H9 (cell line): ENCODE measurements around the gene TCF7L1. TPM values are rescaled to one million over a fixed set of nuclear protein-coding genes. Genes with fewer than 3 reads are reported as not detected.

Experiments
- DNase-seq: peaks from one replicate; pipeline ENCODE4 v3.0.0-alpha.2; 2017
- H2AFZ ChIP-seq: one replicate; pipeline ENCODE4 v1.6.1; 2013; ENCODE audit warnings: mild to moderate bottlenecking, low read length, control low read depth, moderate library complexity
- H2AK5ac ChIP-seq: 2 replicates; pipeline ENCODE4 v1.6.1; 2013; ENCODE audit warnings: low read length, control low read depth, mixed read lengths; ENCODE audit not compliant: insufficient read length
- H2BK120ac ChIP-seq: one replicate; pipeline ENCODE4 v1.6.1; 2013; ENCODE audit warnings: low read depth, mild to moderate bottlenecking, low read length, control low read depth, inconsistent platforms; ENCODE audit not compliant: poor library complexity, severe bottlenecking
- H2BK12ac ChIP-seq: 2 replicates; pipeline ENCODE4 v1.6.1; 2013; ENCODE audit warnings: low read length, control low read depth, mixed read lengths, low read depth; ENCODE audit not compliant: insufficient read length
- H2BK15ac ChIP-seq: 2 replicates; pipeline ENCODE4 v1.6.1; 2013; ENCODE audit warnings: low read depth, low read length, control low read depth
- H2BK20ac ChIP-seq: one replicate; pipeline ENCODE4 v1.6.1; 2013; ENCODE audit warnings: low read depth, mild to moderate bottlenecking, low read length, control low read depth, inconsistent platforms; ENCODE audit not compliant: poor library complexity, severe bottlenecking
- H2BK5ac ChIP-seq: 2 replicates; pipeline ENCODE4 v1.6.1; 2013; ENCODE audit warnings: low read length, control low read depth, mixed read lengths; ENCODE audit not compliant: insufficient read length
- H3K14ac ChIP-seq: 2 replicates; pipeline ENCODE4 v1.6.1; 2013; ENCODE audit warnings: low read length, control low read depth; ENCODE audit not compliant: insufficient read depth
- H3K18ac ChIP-seq: 2 replicates; pipeline ENCODE4 v1.6.1; 2013; ENCODE audit warnings: low read depth, mild to moderate bottlenecking, mixed read lengths, low read length, control low read depth; ENCODE audit not compliant: insufficient read length
- H3K23ac ChIP-seq: 2 replicates; pipeline ENCODE4 v1.6.1; 2013; ENCODE audit warnings: low read length, control low read depth, mixed read lengths, low read depth; ENCODE audit not compliant: insufficient read length
- H3K23me2 ChIP-seq: 2 replicates; pipeline ENCODE4 v1.6.1; 2013; ENCODE audit warnings: low read depth, mild to moderate bottlenecking, mixed read lengths, low read length, control low read depth; ENCODE audit not compliant: insufficient read length, poor library complexity, severe bottlenecking
- H3K27ac ChIP-seq: 2 replicates; pipeline ENCODE4 v1.5.1; 2013; ENCODE audit warnings: low read length, control low read depth, mixed read lengths, low read depth; ENCODE audit not compliant: insufficient read length
- H3K27me3 ChIP-seq: 2 replicates; pipeline ENCODE4 v1.6.1; 2013; ENCODE audit warnings: low read length, control low read depth, inconsistent platforms; ENCODE audit not compliant: insufficient read depth
- H3K4ac ChIP-seq: 2 replicates; pipeline ENCODE4 v1.6.1; 2013; ENCODE audit warnings: low read depth, mild to moderate bottlenecking, control low read depth, inconsistent platforms, low read length, moderate library complexity
- H3K4me1 ChIP-seq: 2 replicates; pipeline ENCODE4 v1.6.1; 2013; ENCODE audit warnings: low read length, control low read depth, inconsistent platforms; ENCODE audit not compliant: insufficient read depth
- H3K4me2 ChIP-seq: 2 replicates; pipeline ENCODE4 v1.6.1; 2013; ENCODE audit warnings: low read length, control low read depth, mixed read lengths; ENCODE audit not compliant: insufficient read length, insufficient read depth
- H3K56ac ChIP-seq: 2 replicates; pipeline ENCODE4 v1.6.1; 2013; ENCODE audit warnings: low read depth, mild to moderate bottlenecking, mixed read lengths, low read length, control low read depth; ENCODE audit not compliant: insufficient read length
- H3K79me1 ChIP-seq: 2 replicates; pipeline ENCODE4 v1.6.1; 2013; ENCODE audit warnings: low read depth, mild to moderate bottlenecking, moderate library complexity, low read length, control low read depth, inconsistent platforms; ENCODE audit not compliant: insufficient read depth, poor library complexity, severe bottlenecking
- H3K79me2 ChIP-seq: 2 replicates; pipeline ENCODE4 v1.6.1; 2013; ENCODE audit warnings: low read length, control low read depth, inconsistent platforms; ENCODE audit not compliant: insufficient read depth
- H3K9ac ChIP-seq: 2 replicates; pipeline ENCODE4 v1.6.1; 2013; ENCODE audit warnings: low read length, control low read depth, mixed read lengths; ENCODE audit not compliant: insufficient read length; ENCODE audit errors: extremely low read depth
- H3K9me3 ChIP-seq: one replicate; pipeline ENCODE4 v1.6.1; 2013; ENCODE audit warnings: low read depth, low read length, inconsistent platforms; ENCODE audit not compliant: control insufficient read depth
- H3T11ph ChIP-seq: one replicate; pipeline ENCODE4 v1.6.1; 2013; ENCODE audit warnings: mild to moderate bottlenecking, low read length, control low read depth, inconsistent platforms
- H4K20me1 ChIP-seq: one replicate; pipeline ENCODE4 v1.6.1; 2013; ENCODE audit not compliant: control insufficient read depth, insufficient read length, insufficient read depth
- H4K5ac ChIP-seq: 2 replicates; pipeline ENCODE4 v1.6.1; 2013; ENCODE audit warnings: low read depth, mild to moderate bottlenecking, mixed read lengths, low read length, control low read depth; ENCODE audit not compliant: insufficient read length
- H4K8ac ChIP-seq: replicated peaks from 2 replicates; pipeline ENCODE4 v1.6.1; 2013; ENCODE audit warnings: low read length, control low read depth, mixed read lengths, low read depth; ENCODE audit not compliant: insufficient read length
- H4K91ac ChIP-seq: 2 replicates; pipeline ENCODE4 v1.6.1; 2013; ENCODE audit warnings: low read depth, mild to moderate bottlenecking, moderate library complexity, mixed read lengths, low read length, control low read depth; ENCODE audit not compliant: insufficient read length
- H3K27ac Mint-ChIP-seq, 3 experiments: 2 replicates in 2 of 3; 3 replicates in 1 of 3; pipeline ENCODE4 v1.8.0; 2020 to 2021; ENCODE audit warnings: mixed read lengths in 3 of 3, mild to moderate bottlenecking in 1 of 3, moderate library complexity in 1 of 3
- H3K27me3 Mint-ChIP-seq: 2 replicates; pipeline ENCODE4 v1.8.0; 2021; ENCODE audit warnings: low read depth, mild to moderate bottlenecking, moderate library complexity, mixed read lengths
- H3K36me3 Mint-ChIP-seq, 3 experiments: 2 replicates in 2 of 3; 3 replicates in 1 of 3; pipeline ENCODE4 v1.8.0; 2020 to 2021; ENCODE audit warnings: low read depth in 3 of 3, mixed read lengths in 3 of 3; ENCODE audit not compliant: insufficient read depth in 1 of 3
- H3K4me1 Mint-ChIP-seq, 2 experiments: 2 replicates each; pipeline ENCODE4 v1.8.0; 2020; ENCODE audit warnings: mixed read lengths in 2 of 2
- H3K4me3 Mint-ChIP-seq, 2 experiments: 2 replicates in 1 of 2; 3 replicates in 1 of 2; pipeline ENCODE4 v1.8.0; 2020 to 2021; ENCODE audit warnings: mild to moderate bottlenecking in 2 of 2, mixed read lengths in 2 of 2, moderate library complexity in 1 of 2
- H3K9me3 Mint-ChIP-seq, 2 experiments: 2 replicates in 1 of 2; 3 replicates in 1 of 2; pipeline ENCODE4 v1.8.0; 2020; ENCODE audit warnings: mild to moderate bottlenecking in 2 of 2, mixed read lengths in 2 of 2, moderate library complexity in 1 of 2
- WGBS: extraction: QIAGEN DNeasy Blood & Tissue Kit; methylation state at CpG from one replicate; pipeline ENCODE4 v1.1.7; 2013; ENCODE audit warnings: missing lambda C conversion rate, low lambda C conversion rate, mixed read lengths; ENCODE audit not compliant: insufficient read length; ENCODE audit errors: extremely low coverage; 5-methylcytosine and 5-hydroxymethylcytosine counted together
- total RNA-seq: library from RNA; stranded (reverse); gene quantifications from 2 replicates; pipeline ENCODE4 v1.2.1, GENCODE V29; 2021
- TF ChIP-seq, protein P1 (sequence below): fragments of 200-600 bp; sonication (generic); conservative IDR thresholded peaks from 3 replicates; pipeline ENCODE4 v1.8.0; 2021; ENCODE audit warnings: antibody characterized with exemption, mild to moderate bottlenecking

Gene TCF7L1
- total RNA-seq, 1 experiment from 2014 or later = 112 TPM

DNA sequence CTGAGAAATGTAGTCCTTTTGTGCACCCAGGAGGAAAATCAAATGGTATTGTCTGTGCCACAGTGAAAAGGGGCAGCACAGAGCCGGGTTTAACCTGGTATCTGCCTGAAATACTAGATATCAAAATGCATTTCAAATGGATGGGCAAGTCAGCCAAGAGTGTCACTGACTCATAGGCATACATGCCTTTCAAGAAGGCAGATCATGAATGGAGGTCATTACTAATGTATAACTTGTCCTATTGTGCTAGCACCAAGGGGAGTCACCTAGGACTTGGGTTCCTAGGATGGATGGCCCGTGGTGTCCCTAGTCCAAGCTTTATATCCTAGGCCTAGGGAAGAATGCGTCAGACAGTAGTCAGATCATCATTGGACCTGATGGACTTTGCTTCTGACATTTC is 49.9 kb downstream of the TCF7L1 start:
- Histone ChIP-seq H2BK5ac (no peak overlapping the region), H3K14ac (no peak overlapping the region), H2BK15ac (no peak overlapping the region), H3K27me3 (no peaks in the 10 kb centered on the region), H4K5ac (no peak overlapping the region), H3K23ac (no peak overlapping the region), H3K56ac (no peak overlapping the region), H2BK120ac (no peak overlapping the region), H4K8ac (no peak overlapping the region), H3K18ac (no peak overlapping the region), H2BK12ac (no peak overlapping the region), H2AK5ac (no peak overlapping the region), H3K23me2 (no peaks in the 10 kb centered on the region), H3K9ac (no peak overlapping the region), H4K91ac (no peak overlapping the region), H3K4me2 (no peak overlapping the region), H4K20me1 (no peaks in the 10 kb centered on the region), H3T11ph (no peak overlapping the region), H3K79me1 (peaks cover 5% of the 10 kb centered on the region), H2AFZ (no peak overlapping the region), H3K4ac (no peak overlapping the region), H3K4me1 (peaks cover 23% of the 10 kb centered on the region; the same call in 1 of the 2 replicates), H2BK20ac (no peak overlapping the region), H3K27ac (no peak overlapping the region), H3K79me2 (peaks cover 34% of the 10 kb centered on the region; the same call in 1 of the 2 replicates), H3K9me3 (no peaks in the 10 kb centered on the region)
- WGBS = no CpG with 5 or more reads among the region's 3 CpGs
- Mint-ChIP-seq H3K36me3 (peaks cover 13 to 31% (median 20%) of the 10 kb centered on the region in 3 experiments), H3K27me3 (no peaks in the 10 kb centered on the region), H3K9me3 (no peaks in the 10 kb centered on the region), H3K4me1 (peaks cover 79 to 82% of the 10 kb centered on the region in 2 experiments), H3K4me3 (no peak overlapping the region), H3K27ac (0 out of 7 replicates have a peak overlapping the region, but pooled peaks of 1 of the 3 experiments have one; percentile 37)
- TF ChIP-seq, protein P1, sequence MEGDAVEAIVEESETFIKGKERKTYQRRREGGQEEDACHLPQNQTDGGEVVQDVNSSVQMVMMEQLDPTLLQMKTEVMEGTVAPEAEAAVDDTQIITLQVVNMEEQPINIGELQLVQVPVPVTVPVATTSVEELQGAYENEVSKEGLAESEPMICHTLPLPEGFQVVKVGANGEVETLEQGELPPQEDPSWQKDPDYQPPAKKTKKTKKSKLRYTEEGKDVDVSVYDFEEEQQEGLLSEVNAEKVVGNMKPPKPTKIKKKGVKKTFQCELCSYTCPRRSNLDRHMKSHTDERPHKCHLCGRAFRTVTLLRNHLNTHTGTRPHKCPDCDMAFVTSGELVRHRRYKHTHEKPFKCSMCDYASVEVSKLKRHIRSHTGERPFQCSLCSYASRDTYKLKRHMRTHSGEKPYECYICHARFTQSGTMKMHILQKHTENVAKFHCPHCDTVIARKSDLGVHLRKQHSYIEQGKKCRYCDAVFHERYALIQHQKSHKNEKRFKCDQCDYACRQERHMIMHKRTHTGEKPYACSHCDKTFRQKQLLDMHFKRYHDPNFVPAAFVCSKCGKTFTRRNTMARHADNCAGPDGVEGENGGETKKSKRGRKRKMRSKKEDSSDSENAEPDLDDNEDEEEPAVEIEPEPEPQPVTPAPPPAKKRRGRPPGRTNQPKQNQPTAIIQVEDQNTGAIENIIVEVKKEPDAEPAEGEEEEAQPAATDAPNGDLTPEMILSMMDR = no peak
- DNase-seq = no peak
